ENCODE results near the gene ZNF488.

The ZNF488 gene

DNA sequence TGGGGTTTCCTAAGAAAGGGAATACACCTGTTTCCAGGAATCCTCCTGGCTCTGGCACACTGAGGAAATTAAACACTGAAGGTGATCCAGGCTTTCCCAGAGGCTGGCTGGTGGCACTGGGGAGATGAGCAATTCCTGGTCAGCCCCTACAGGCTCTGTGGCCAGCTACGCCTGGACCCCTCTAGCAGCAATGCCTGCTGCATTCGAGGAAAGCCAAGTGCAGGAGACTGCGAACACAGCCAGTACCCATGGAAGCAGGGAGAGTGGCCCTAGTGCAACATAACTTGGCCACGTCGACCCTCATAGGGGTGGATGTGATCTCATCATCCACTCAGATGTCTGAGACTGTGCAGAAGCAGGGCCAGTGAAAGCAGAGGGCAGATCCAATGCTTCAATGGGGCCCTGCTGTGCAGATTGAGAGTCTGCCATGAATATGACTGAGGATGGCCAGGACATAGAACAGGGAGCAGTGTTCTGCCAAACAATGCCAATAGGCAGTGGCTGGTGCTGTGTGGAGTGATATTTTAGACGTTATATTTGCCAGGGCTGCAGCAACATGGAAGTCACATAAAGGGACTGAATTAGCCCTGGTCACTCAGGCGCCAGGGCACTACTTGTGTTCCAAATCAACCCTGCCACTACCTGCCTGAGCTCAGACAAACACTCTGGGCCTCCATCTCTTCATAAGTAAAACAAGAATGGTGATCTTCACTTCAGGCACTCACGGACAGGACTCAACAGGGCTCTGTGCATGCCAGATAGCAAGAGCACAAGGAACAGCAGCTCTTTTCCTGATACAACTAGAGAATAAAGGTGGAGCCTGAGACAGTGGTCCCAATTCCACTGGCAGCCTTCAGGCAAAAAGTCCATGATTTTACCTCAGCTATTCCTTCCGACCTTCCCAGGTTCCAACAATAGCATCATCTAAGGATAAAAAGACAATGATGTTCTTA lies 2.4 kb downstream of the ZNF488 start:
- no peak for DNase-seq

DNA sequence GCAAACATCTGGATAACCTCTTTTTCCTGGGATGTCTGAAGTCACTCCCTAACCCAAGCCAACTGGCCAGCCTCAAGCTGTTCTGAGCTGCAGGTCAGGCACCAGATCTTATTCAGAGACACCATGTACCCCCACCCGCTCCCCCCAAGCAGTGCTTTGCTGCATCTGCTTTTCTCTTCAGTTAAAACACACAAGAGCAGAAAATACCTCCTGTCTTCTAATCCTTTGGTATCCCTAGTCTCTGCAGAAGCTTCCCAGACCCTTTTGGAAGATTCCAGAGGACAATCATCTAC lies 3.0 kb downstream of the ZNF488 start:
- DNase-seq: peak; percentile 54

DNA sequence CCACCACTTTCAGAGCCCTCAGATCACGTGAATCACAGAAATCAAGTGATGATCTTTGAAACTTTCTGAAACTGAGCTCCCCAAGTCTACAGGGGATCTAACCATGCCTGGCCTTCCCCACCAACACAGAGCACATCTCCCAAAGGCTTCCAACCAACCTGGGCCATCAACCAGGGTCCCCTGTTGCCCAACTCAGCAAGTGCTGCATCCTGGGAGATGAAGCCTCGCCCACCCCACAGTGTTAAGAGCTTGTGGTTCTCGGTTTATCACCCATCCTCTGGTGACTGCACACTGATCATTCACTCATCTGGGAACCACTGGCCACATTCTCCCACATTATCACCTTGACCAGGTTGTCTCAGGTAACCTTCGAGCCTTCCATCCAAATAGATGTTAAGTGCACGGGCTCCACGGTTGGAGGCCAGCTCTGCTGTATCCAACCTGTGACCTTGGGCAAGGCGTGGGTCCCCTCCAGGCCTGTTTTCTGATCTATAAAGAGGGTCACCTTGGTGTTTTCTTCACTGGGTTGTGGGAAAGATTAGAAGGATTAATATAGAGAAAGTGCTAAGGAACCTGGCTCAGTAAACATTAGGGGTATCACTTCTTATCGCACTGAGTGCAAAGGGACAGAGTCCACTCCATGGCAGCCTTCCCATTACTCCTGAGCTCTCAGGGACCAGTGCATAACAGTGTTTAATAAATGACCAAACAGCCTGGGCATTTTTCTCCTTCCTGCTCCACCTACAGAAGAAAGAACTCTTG lies 3.6 kb downstream of the ZNF488 start:
- DNase-seq: no peak

DNA sequence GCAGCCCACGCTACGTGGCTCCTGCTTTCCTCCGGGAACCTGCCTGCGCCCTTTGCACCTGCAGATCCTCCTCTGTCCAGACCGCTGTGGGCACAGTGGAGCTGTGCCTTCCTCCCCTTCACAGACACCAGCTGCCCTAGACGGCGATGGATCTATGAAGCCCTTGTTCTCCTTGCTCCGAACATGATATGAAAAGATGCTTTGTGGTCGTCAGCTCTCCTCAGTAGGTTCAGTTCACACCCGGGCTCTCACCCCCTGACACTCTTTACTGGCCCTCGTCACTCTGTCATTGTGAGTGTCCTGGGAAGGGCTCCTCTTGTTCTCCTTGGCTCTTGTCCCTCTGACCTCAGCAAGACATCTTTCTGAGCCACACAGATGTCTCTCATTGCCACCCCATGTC lies 4.2 kb downstream of the ZNF488 start:
- DNase-seq: no peak

DNA sequence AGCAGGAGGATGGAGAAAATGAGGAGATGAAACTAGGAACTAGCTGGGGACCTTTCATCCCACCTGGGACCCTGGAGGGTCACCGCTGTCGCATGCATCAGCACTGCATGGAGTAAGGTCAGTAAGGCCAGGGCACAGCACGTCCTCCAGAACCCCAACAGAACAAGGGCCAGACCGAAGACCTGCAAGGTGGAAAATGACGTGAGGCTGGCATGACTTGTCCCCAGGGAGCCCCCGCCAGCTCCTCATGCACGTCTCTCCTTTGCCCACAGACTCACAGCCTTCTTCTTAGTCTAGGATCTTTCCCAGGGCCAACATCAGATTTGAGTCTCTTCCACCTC lies 4.7 kb downstream of the ZNF488 start:
- DNase-seq: no peak

- no peak for DNase-seq
Observed at GRCh38 chr10:47378606-47379444, 5.3 kb downstream of the ZNF488 start.

DNA sequence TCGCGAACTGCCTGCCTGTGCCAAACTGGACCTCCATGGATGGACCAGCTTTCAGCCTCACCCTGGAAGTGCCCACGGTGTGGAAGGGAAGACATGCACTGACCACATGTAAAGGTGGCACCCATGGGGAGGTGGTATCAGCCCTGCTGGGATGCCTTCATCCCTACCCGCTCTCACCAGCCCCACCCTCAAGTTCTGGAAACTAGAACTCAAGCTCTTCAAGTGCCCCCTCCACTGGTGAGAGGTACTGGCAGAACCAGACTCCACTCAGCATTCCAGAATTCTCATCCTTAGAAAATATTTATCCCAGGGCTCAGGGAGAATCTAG lies 5.9 kb downstream of the ZNF488 start:
- DNase-seq: no peak

DNA sequence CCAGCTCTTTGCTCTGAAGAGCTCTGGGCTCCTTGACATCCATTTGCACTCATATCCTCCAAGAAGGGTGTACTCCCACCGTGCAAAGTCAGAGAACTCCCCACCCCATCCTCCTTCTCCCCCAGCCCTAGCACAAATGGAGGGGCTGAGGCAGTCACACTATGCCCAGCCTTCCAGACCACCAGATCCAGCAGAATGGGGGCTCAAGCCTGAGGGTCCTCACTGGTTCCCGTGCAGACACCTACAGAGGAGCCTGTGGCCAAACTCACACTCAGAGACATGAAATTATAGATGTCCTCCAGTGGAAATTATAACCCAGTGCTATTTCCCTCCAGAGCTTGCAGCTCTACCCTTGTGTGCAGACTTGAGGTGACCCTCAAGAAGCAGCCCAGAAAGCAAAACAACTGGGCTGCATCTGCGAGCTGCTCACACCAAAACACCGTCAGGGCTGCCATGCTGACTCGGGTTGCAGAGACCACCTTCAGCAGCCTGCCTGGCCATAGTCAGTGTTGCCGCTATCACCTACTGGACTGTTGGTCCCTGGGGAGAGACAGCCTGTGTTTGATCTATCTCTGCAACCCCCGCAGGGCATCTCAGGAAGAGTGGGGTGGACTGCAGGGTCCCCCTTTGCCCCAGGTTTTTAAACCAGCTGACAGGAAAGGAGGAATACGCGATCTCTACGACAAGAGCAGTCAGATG lies 7.4 kb downstream of the ZNF488 start:
- DNase-seq: no peak

- peak; percentile 73 for DNase-seq
Observed at GRCh38 chr10:47374611-47375536, 9.2 kb downstream of the ZNF488 start.

DNA sequence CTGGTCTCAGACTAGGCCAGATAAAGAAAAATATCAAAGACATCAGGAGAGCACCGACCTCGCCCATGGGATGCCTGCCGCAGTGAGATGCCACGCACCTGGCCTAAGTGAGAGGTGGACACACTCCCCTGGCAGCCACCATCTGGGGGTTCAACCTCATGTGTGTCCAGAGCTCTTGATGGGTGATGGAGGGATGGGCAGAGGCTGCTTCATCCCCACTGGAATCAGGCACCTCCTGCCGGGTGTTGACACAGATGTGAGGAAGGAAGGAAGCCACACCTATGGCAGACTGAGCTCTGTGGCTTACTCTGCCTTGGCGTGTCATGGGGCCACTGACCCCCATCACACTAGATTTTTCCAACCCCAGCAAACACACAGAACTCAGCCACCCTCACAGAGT lies 11.4 kb downstream of the ZNF488 start:
- no peak for DNase-seq

DNA sequence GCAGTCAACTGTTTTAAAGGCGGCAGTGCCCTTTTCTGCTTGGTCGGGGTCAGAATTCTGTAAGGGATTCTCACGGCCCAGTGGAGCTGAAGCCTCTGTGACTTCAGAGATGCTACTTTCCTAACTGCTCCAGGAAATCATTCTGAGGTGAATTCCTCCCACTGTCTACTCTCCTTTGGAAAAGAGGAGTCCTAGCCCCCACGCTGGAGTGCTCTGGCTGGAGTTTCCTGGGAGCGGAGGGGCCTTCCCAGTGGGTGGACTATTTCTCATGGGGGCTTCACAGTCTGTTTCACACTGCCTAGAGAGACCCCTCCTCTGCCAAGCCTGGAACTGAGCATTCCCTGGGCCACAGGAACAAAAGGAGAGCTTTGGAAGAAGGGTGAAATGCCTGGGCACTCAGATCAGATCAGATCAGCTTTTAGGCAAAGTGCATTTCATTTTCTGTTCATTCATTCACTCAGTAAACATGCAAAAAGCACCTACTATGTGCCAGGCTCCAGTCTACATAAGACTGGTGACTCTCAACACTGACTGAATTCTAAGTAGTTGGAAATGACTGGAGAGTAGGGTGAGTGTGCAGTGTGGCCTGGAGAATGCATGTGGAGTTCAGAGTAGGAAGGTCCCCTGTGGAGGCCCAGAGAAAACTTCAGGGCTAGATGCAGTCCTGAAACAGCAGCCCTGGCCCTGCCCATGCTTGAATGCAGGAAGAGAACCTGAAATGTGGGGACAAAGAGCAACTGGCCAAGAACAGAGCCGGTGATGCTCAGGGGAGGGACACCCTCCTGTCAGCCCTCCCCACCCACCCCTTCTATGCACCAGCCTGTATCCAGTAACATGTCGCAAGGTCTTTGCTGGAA lies 12.2 kb downstream of the ZNF488 start:
- no peak for DNase-seq

- no peak for DNase-seq
Observed at GRCh38 chr10:47370878-47371277, 13.2 kb downstream of the ZNF488 start.

- no peak for DNase-seq
Observed at GRCh38 chr10:47370015-47370767, 13.9 kb downstream of the ZNF488 start.

DNA sequence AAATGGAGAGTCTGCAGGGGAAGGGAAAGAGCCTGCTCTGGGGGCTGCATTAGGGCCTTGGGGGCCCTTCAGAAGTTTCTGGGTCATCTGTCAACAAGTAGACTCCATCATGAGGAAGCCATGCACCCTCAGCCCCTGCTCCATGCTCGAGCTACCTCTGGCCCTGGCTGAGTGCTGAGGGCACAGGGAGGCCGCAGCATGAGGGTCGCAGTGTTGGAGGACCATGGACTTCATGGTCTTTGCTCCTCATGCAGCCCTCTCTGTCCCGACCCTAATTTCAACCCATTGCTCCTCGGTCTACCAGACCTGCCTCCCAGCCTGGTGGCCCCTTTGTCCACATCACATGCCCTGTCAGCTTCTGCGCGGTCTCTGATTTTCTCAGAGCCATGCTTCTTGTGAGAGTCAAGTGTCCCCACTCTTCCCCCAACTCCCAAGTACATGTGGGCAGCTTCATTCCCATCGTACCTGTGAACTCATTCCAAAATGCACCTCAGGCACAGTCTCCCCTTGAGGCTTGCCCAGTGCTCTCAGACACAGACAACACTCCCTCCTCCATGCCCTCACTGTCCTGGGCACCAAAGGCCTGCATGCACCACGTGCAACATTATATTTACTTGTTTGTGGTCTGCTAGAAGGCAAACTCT lies 14.7 kb downstream of the ZNF488 start:
- no peak for DNase-seq

DNA sequence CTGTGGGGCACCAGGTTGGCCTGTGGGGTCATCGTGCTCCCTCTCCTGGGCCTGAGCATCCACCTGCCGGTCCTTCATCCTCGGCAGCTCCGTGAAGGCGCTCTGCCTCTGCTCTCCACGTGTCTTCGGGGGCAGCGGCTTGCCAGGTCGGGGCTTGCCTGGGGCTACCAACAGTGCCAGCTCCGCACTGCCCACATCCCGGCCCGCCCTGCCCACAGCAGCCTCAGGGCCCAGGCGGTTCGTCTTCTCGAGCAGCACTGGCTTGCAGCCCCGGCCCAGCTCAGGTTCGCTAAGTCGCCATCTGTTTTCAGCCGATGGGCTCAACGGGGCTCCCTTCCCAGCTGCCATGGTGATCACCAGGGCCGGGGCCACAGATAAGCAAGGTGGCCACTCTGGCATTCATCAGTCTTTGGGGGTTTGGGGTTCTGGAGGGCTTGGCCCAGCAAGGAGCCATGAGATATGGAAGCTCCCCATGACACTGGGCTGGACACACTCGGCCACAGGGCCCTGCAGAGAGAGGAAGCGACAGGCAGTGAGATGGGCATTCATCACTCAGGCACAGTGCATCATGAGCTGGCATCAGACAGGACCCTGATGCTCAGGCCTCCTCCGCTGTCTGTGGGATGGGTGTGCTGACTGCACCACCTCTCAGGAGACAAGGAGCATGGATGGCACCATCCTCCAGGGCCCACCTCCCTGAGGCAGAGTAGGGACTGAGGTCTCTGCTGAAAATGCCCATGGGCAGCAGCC lies 15.5 kb downstream of the ZNF488 start:
- DNase-seq: no peak

DNA sequence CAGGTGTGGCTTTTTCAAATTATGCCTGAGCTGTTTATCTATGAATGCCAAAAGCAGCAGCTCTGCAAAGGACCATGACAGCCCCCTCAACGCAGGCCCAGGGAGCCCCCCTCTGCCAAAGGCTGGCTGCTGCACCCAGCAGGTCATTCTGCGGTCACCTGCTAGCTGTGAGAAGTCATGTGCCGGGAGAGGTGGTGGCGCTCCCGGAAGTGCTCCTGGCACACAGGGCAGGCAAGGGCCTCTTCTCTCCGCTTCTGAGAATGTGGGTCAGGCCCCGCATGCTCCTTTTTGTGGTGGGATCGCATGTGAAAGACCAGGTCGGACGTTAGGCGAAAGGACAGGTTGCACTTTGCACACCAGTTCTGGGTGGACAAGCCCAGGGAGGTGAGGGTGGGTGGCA lies 16.4 kb downstream of the ZNF488 start:
- no peak for DNase-seq

DNA sequence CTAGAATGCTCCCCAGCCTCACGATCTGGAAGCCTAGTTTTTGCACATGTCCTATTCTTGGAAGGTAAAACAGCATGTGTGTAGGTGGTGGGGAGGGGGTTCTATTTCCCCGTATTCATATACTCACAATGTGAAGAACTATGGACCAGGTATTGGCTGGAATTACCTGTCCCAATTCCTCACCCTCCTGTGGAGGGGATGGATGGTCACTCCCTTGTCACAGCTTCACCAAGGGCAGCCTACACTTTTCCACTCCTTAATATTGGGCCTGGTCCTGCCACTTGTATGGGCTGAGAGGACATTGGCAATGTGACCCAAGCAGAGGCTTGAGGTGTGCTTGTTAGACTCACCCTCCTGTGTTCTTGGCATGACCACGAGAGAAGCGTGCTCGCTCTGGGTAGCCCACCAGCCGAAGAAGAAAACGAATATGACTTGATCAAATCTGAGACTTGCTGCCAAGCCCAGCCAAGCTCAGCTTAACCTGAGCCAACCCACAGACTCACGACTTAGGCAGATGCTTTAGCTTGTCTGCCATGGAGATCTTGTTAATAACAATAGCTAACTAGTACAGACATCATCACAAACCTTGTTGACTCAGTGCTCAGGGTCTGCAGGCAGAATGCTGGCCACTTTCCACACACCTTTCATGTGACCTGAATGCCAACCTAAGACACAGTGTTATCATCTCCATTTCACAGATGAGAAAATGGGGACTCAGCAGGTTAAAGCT lies 17.2 kb downstream of the ZNF488 start:
- DNase-seq: no peak

- no peak for DNase-seq
Observed at GRCh38 chr10:47366181-47366631, 17.9 kb downstream of the ZNF488 start.
